GM18499 (cell line): ENCODE results near the gene CREB5.
"Not testable (repeated sequence)": the region's sequence is repeated elsewhere in the genome, so short reads cannot be mapped to it uniquely, and the experiment has no call there.

Experiments
- ATAC-seq: cut with Tn5 transposase; IDR thresholded peaks from one replicate; pipeline ENCODE4 v1.9.1; 2021; ENCODE audit warnings: moderate number of reproducible peaks; ENCODE audit not compliant: insufficient read depth, unreplicated experiment

Gene CREB5

GRCh38 chr7:28536259-28536658 is 123.9 kb downstream of the CREB5 start:
- ATAC-seq = no peak

GRCh38 chr7:28539289-28539981 is 127.1 kb downstream of the CREB5 start:
- peak; percentile 95 for ATAC-seq

DNA sequence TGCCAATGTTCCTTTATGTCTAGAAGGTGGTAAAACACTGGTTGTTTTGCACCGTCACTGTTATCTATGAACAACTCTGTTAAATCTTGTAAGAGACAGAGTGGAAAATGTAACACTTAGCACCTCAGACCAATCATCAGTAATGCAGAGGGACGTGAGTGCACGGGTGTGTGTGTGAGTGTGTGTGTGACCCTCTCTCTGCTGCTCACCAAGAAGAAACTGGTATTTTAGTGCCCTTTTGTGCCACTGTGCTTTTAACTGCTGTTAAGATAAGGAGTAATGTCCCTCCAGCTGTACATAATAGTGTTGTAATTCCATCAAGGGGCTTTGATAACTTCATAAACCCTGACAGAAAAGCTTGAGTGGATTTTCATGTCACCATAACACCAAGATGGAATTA is 130.1 kb downstream of the CREB5 start:
- no peak for ATAC-seq

DNA sequence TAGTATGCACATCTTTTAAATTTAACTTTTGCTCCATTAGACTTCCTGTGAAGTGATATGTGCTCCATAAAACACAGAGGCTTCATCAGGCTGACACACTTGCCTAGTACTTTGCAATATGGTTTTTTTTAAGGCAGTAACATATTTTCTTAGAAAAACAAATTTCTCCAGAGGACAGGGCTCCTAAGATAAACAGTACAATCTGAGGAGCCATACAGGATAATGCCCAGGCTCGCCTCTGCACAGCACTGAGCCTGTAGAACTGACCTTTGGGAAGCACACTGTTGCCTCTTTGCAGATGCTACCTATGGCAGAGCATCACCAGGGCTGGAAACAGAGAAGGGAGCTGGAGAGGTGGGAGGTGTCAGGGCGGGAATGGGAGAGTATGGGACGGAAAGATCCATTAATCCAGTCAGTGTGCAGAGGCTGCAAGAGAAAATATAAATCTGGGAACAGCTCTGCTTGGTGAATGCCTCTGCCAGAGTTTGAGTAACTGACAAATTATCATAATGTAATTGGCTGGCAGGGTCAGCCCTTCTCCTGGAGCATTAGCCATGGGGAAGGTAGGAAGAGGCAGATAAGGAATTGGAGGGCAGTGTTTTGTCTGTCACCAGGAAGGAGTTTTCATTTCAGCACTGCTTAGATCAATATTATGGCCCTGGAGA is 132.3 kb downstream of the CREB5 start:
- no peak for ATAC-seq

DNA sequence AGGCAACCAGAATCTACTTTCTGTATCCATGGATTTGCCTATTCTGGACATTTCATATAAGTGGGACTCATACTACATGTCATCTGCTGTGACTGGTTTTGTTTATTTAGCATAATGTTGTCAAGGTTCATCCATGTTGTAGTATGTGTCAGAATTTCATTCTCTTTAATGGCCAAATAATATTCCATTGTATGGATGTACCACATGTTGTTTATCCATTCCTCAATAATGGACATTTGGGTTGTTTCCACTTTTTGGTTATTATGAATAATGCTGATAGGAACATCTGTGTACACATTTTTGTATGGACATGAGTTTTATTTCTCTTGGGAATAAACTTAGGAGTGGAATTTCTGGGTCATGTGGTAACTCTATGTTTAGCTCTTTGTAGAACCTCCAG is 133.7 kb downstream of the CREB5 start:
- ATAC-seq = no peak

DNA sequence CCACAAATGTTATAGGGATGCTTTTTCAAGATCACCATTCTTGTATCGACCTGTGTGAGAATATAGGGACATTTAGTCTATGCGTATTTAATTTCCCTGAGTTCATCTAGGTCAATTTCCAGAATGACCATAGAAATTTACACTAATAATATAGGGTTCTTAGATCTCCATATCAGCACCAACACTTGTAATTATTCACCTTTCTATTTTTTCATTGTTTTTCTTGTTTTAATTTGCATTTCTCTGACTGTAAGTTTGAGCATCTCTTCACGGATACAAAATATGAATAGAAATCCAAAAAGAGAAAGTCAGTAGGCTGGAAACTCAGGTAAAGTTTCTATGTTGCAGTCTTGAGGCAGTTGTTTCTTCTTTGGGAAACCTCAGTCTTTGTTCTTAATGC is 134.8 kb downstream of the CREB5 start:
- ATAC-seq = no peak

DNA sequence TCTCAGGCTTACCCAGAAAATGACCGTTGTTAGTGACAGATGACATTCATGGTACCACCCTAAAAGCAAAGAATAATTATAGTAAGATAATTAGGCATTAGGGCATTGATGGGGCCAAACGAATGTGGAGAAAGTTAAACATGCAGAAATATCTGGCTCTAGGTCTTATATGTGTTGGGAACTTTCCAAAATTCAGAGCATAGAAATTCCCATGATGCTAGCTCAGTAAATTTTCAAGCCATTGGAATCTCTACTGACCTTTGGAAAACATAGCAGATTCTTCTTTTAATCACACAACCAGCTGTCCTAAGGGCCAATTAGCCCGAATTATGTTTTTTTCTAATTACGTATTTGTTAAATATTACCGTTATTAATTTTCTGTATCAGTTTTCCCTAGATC is 136.1 kb downstream of the CREB5 start:
- ATAC-seq = no peak

DNA sequence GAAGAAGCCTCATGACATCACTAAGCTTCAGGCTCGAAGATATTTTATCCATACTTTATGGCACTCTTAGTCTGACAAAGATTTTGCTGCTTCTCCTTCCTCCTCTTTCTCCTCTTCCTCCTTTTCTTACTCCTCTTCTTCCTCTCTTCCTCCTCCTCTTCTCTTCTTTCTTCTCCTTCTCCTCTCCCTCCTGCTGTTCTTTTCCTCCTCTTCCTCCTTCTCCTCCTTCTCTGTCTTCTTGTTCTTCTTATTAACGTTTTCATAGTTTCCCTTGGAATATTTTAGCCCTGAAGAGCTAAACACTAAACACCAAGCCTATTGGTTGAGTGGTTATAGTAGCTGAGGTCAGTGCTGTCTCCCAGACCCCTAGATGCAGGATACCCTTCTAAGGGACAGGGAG is 137.7 kb downstream of the CREB5 start:
- no peak for ATAC-seq

DNA sequence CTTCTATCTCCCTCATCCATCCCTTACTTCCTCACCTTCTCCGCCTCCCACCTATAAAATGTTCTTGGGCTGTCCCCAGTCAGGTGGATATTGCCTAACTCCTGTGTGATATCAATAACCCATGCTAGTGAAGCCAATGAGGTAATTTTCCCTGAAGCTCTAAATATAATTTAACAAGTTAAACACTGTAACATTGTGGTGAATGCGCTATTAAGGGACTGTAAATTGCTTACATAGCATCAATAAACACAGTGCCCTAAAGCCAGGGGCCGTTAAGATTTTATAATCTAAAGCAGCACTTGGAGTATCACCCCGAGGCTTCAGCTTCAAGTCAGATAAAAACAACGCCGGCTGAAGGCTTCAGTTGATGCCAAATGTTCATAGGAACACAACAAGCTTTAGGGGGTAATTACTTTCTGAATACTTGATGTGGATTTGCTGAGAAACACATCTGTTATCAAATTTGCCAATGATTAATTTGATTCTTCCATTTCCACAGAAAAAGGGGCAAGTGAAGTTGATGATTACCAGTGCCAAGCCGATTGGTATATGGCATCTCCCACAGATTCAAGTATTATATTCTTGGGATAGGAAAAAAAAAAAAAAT is 138.4 kb downstream of the CREB5 start:
- ATAC-seq = no peak

DNA sequence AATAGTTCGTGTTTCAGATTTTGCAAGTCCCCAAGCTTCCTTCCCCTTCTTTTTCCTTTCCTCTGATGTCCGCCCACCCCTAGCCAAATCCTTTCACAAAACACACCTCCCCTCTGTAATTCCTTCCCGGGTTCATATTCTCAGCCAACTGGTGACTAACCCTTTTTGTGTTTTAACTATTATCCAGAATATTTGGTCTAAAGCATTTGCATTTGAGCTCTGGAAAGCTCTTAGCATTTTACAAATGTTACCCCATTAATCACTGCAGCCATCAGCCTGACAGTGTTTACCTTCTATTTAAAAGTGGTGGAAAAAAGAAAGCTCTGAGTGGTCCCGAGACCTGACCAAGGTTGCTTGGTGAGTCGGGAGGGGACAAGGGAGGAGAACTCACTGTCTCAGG is 139.0 kb downstream of the CREB5 start:
- ATAC-seq = no peak

- not testable (repeated sequence) for ATAC-seq
Observed at GRCh38 chr7:28551766-28552165, 139.4 kb downstream of the CREB5 start.

DNA sequence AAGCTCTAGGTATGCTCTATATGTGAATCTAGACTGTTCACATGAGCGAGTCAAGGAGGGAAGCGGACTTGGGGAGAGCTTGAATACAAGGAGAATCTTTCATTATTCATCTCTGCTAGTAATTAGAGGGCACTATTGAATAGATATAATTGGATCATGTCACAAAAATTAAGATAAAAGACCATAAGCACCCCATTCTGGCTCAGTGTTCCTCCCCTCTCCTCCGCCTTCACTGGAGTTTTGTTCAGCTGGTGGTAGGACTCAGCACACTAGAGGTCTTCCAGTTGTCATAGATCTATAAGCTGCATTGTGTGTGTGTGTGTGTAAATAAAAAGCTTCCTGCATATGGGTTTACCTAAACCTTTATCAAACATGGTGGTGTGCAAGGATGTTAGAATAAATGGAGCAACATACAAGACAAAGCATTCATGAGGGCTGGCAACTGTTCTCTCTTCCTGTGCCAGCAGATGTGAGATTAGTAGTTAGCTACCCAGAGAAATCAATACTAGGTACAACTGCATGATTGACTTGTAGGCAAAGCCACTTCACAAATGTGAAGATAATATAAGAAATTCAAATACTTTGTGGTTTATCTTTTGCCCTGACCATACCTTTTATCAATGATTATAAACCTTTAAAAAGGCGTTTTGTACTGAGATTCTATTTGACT is 142.6 kb downstream of the CREB5 start:
- no peak for ATAC-seq

GRCh38 chr7:28556025-28556424 is 143.7 kb downstream of the CREB5 start:
- ATAC-seq = no peak

GRCh38 chr7:28556671-28557070 is 144.4 kb downstream of the CREB5 start:
- ATAC-seq = no peak

DNA sequence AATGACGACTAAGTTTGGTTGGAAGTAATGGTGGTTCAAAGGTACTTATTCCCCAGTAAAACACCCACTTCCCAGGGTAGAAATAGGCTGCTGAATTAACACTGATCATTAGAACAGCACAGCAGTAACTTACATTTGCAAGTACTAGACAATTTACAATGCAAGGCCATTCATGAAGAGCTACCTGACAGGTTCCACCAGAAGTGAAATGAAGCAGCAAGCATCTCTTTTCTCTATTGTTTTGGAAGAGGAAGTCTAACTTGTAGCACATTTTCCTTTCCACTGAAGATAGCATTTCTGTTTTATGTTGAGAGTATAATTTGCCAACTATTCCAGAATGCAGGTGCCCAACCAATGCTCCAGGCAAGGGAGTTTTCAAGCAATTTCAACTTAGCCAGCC is 145.9 kb downstream of the CREB5 start:
- ATAC-seq = no peak

GRCh38 chr7:28560767-28561166 is 148.4 kb downstream of the CREB5 start:
- ATAC-seq = no peak

DNA sequence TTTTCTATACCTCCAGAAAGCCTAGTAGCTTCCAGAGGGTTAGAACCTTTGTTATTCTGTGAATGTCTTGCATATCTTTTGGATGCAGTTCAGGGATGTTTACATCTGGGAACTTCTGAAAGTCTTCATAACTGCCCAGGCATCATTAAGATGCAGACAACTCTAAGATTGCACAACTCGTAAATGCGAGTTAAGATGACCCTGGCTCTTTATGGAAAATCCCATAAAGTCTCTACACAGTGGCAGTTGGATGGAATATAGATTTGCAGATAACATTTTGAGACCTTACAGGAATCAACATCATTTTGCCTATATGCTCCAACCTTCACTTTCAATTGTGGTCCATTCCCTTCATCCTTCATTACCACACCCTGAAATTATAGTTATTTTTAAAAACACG is 151.7 kb downstream of the CREB5 start:
- ATAC-seq = no peak

DNA sequence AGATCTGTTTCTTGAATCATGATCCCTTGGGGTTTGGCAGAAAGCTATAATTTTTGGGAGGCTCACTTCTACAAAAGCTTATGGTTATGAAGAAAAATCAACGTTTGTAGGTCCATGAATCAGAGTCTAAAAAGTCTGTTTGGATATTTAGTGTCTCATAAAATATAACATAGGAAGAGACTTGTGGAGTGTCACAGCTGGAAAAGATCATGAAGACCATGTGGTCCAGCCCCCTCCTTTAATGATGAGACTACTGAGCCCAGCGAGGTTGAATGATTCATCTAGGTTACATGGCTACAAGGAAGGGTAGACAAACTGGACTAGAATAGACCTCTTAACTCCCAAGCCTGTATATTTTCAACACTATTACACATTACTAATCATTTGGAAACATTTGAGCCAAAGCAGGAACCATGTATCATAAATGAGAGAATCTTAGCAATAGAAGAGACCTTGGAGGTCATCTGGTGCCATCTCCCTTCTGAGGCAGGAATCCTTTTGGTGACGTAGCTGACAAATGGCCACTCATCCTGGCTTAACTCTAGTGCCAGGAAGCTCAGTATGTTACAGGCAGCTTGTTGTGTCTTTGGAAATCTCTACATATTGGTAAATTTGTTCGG is 152.5 kb downstream of the CREB5 start:
- no peak for ATAC-seq

DNA sequence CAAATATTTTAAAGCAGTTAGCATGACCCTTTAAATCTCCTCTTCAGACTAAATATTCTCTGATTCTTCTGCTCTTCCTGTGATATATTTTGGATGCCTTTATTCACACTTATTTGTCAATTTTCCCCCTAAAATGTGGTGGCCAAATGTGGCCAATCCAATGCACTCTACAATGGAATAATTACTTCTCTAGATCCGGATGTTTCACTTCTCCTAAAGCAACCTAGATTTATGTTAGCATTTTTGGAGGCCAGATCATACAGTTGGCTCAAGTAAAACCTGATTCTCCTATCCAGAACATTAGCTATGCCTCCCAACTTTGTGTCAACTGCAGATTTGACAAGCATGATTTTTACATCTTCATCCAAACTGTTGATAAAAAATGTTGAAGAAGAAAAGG is 153.7 kb downstream of the CREB5 start:
- no peak for ATAC-seq

DNA sequence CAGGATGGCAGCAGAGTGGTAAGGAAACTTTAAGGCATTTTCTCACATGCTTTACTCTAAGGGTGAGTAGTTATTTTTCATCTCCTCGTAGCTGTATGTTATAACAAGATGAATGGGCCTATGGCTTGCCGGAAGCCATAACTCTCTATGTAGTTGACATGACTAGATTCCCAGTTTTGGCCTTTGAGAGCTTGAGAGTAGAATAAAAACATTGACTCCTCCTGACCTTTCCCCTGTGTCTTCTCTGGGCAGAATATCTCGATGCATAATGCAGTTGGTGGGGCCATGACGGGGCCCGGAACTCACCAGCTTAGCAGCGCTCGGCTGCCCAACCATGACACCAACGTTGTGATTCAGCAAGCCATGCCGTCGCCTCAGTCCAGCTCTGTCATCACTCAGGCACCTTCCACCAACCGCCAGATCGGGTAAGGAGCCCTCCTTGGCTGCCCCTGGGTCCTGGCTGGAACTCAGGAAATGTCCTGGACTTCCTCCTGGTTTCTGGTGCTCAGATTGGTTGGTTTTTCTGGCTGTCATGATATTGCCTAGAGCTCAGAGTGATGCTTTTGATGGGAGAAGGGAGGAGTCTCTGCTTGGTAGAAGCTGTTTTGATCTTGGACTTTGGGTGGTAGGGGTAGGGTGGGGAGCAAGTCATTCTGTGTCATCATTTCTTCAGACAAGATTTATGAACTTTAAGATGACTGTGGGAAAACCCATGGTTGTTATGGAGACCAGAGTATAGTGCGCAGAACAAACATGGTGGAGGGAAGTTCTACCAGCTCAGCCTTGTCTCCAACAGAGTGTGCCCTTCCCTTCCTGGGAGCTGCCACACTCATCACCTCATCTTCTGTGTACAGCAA is 158.0 kb downstream of the CREB5 start:
- ATAC-seq = no peak
